Measurements from ENCODE around the gene NUDT6.

The NUDT6 gene

GRCh38 chr4:122903766-122904288 lies 18.6 kb downstream of the NUDT6 start:
- H3K79me2 ChIP-seq (ENCODE audit: insufficient read depth, low read length) = no peaks in the 10 kb centered on the region
- no peaks in the 10 kb centered on the region for H3F3A ChIP-seq (ENCODE audit: low read depth)
- no peak overlapping the region for H3K9ac ChIP-seq (ENCODE audit: low read depth, low read length, poor library complexity, severe bottlenecking)
- H3K4me3 ChIP-seq (ENCODE audit: low read length, poor library complexity, severe bottlenecking) = no peak overlapping the region
- TF ChIP-seq EZH2phosphoT487 (IDR thresholded peaks at IDR 0.05; ENCODE audit: borderline replicate concordance) (no peak), CTCF (conservative IDR thresholded peaks at IDR 0.05; ENCODE audit: low read length) (no peak)
- no peaks in the 10 kb centered on the region for H3K27me3 ChIP-seq (ENCODE audit: insufficient read depth, low read length, poor library complexity, severe bottlenecking)
- H3K4me1 ChIP-seq (ENCODE audit: insufficient read depth, low read length, poor library complexity, severe bottlenecking) = no peaks in the 10 kb centered on the region
- H3K4me2 ChIP-seq (ENCODE audit: low read depth, low read length, poor library complexity, severe bottlenecking) = no peak overlapping the region
- no peaks in the 10 kb centered on the region for H3K9me3 ChIP-seq (ENCODE audit: insufficient read depth, low read depth, low read length)
- H3K9me2 ChIP-seq (replicated peaks; ENCODE audit: low read depth, low read length) = no peaks in the 10 kb centered on the region
- no peaks in the 10 kb centered on the region for H4K20me1 ChIP-seq (ENCODE audit: insufficient read depth, low read length, poor library complexity, severe bottlenecking)
- no peak overlapping the region for H2AFZ ChIP-seq (ENCODE audit: low read length)
- H3K36me3 ChIP-seq (ENCODE audit: insufficient read depth, low read length) = no peaks in the 10 kb centered on the region

- H2AFZ ChIP-seq (ENCODE audit: low read length) = no peak overlapping the region
- H3K4me2 ChIP-seq (ENCODE audit: low read depth, low read length, poor library complexity, severe bottlenecking) = no peak overlapping the region
- no peaks in the 10 kb centered on the region for H3K9me3 ChIP-seq (ENCODE audit: insufficient read depth, low read depth, low read length)
- no peak for TF ChIP-seq CTCF (conservative IDR thresholded peaks at IDR 0.05; ENCODE audit: low read length)
- TF ChIP-seq EZH2phosphoT487 (IDR thresholded peaks at IDR 0.05; ENCODE audit: borderline replicate concordance) = no peak
- H3K36me3 ChIP-seq (ENCODE audit: insufficient read depth, low read length) = no peaks in the 10 kb centered on the region
- H3K27me3 ChIP-seq (ENCODE audit: insufficient read depth, low read length, poor library complexity, severe bottlenecking) = no peaks in the 10 kb centered on the region
- no peaks in the 10 kb centered on the region for H3K79me2 ChIP-seq (ENCODE audit: insufficient read depth, low read length)
- no peak overlapping the region for H3K9ac ChIP-seq (ENCODE audit: low read depth, low read length, poor library complexity, severe bottlenecking)
- no peaks in the 10 kb centered on the region for H3K4me1 ChIP-seq (ENCODE audit: insufficient read depth, low read length, poor library complexity, severe bottlenecking)
- H3K9me2 ChIP-seq (replicated peaks; ENCODE audit: low read depth, low read length) = no peaks in the 10 kb centered on the region
- H3F3A ChIP-seq (ENCODE audit: low read depth) = no peaks in the 10 kb centered on the region
- no peak overlapping the region for H3K4me3 ChIP-seq (ENCODE audit: low read length, poor library complexity, severe bottlenecking)
- no peaks in the 10 kb centered on the region for H4K20me1 ChIP-seq (ENCODE audit: insufficient read depth, low read length, poor library complexity, severe bottlenecking)
Observed at GRCh38 chr4:122901247-122902010, 21.0 kb downstream of the NUDT6 start.

GRCh38 chr4:122900314-122900713 lies 22.1 kb downstream of the NUDT6 start:
- H3F3A ChIP-seq (ENCODE audit: low read depth) = no peaks in the 10 kb centered on the region
- no peak overlapping the region for H3K4me2 ChIP-seq (ENCODE audit: low read depth, low read length, poor library complexity, severe bottlenecking)

More at GRCh38 chr4:122900314-122900713, 22.1 kb downstream of the NUDT6 start:
- Histone ChIP-seq H3K9ac (ENCODE audit: low read depth, low read length, poor library complexity, severe bottlenecking) (no peak overlapping the region), H3K4me1 (ENCODE audit: insufficient read depth, low read length, poor library complexity, severe bottlenecking) (no peaks in the 10 kb centered on the region), H2AFZ (ENCODE audit: low read length) (no peak overlapping the region), H4K20me1 (ENCODE audit: insufficient read depth, low read length, poor library complexity, severe bottlenecking) (no peaks in the 10 kb centered on the region), H3K36me3 (ENCODE audit: insufficient read depth, low read length) (no peaks in the 10 kb centered on the region), H3K79me2 (ENCODE audit: insufficient read depth, low read length) (no peaks in the 10 kb centered on the region), H3K4me3 (ENCODE audit: low read length, poor library complexity, severe bottlenecking) (no peak overlapping the region), H3K27me3 (ENCODE audit: insufficient read depth, low read length, poor library complexity, severe bottlenecking) (no peaks in the 10 kb centered on the region), H3K9me2 (replicated peaks; ENCODE audit: low read depth, low read length) (no peaks in the 10 kb centered on the region), H3K9me3 (ENCODE audit: insufficient read depth, low read depth, low read length) (no peaks in the 10 kb centered on the region)
- TF ChIP-seq CTCF (conservative IDR thresholded peaks at IDR 0.05; ENCODE audit: low read length) (no peak), EZH2phosphoT487 (IDR thresholded peaks at IDR 0.05; ENCODE audit: borderline replicate concordance) (no peak)

Measured in Loucy (cell line).